ENCODE results near the gene PCDH12.

GRCh38 chr5:141961466-141961865, 3.5 kb upstream of the PCDH12 start:
- TF ChIP-seq CTCF (IDR thresholded peaks at IDR 0.05) (no peak), EZH2 (IDR thresholded peaks at IDR 0.05; ENCODE audit: borderline replicate concordance, insufficient read depth, low read depth, low read length, poor library complexity, severe bottlenecking) (no peak)
